Parathyroid adenoma (tissue), 2 donors: ENCODE results near the gene RRAGD.

Experiments used
- H2AFZ ChIP-seq: fragments of 300-600 bp; sonication (generic); one replicate; pipeline ENCODE4 v1.7.0; 2017; ENCODE audit warnings: antibody characterized with exemption, mild to moderate bottlenecking
- H3K27ac ChIP-seq: fragments of 300-600 bp; sonication (generic); one replicate; pipeline ENCODE4 v1.7.0; 2017
- H3K27me3 ChIP-seq: fragments of 300-600 bp; sonication (generic); one replicate; pipeline ENCODE4 v1.7.0; 2017; ENCODE audit warnings: low read length; ENCODE audit not compliant: control insufficient read depth, insufficient read depth
- H3K36me3 ChIP-seq: fragments of 300-600 bp; sonication (generic); one replicate; pipeline ENCODE4 v1.7.0; 2017; ENCODE audit warnings: low read length; ENCODE audit not compliant: control insufficient read depth, insufficient read depth
- H3K4me1 ChIP-seq: fragments of 300-600 bp; sonication (generic); one replicate; pipeline ENCODE4 v1.7.0; 2017; ENCODE audit warnings: control low read depth
- H3K4me2 ChIP-seq: fragments of 300-600 bp; sonication (generic); one replicate; pipeline ENCODE4 v1.7.0; 2017; ENCODE audit warnings: low read length
- H3K4me3 ChIP-seq: fragments of 300-600 bp; sonication (generic); one replicate; pipeline ENCODE4 v1.7.0; 2017; ENCODE audit warnings: low read depth, low read length
- H3K79me2 ChIP-seq: fragments of 300-600 bp; sonication (generic); one replicate; pipeline ENCODE4 v1.7.0; 2017; ENCODE audit warnings: control low read depth
- H3K9ac ChIP-seq: fragments of 300-600 bp; sonication (generic); one replicate; pipeline ENCODE4 v1.7.0; 2017; ENCODE audit warnings: mild to moderate bottlenecking
- H3K9me3 ChIP-seq: fragments of 300-600 bp; sonication (generic); one replicate; pipeline ENCODE4 v1.7.0; 2017; ENCODE audit warnings: low read length; ENCODE audit not compliant: control insufficient read depth
- TF ChIP-seq, protein P1 (sequence below): fragments of 300-600 bp; sonication (generic); IDR thresholded peaks from one replicate; pipeline ENCODE4 v1.7.0; 2017; ENCODE audit warnings: antibody characterized with exemption, mild to moderate bottlenecking
- donor health status: primary hyperparathyroidism.

Gene RRAGD

DNA sequence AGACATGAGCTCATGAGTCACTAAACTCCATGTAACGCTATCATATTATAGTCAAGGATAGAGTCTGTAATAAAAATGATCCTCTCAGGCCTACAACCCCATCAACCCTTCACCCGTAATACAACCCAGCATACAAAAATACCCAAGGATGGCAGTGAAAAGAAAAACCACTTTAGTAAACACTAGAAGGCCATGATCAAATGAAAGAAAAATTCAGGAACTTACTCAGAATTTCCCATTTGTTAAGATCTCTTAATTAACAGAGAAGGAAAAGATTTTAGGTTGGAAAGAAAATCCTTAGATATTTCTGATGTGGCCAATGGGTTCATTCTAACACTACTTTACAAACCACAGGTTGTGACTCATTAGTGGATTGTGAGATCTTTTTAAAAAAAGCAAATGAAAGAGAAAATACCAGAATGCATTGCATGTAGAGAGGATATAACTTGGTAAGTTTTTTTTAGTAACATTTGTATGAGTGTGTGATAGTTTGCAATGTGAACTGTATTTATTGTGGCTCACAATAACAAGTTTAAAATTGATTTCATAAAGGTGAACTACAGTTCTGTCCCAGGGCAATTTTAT, 51.6 kb downstream of the RRAGD start:
- H3K27me3 ChIP-seq = no peaks in the 10 kb centered on the region
- no peak overlapping the region for H3K27ac ChIP-seq
- H3K4me3 ChIP-seq = no peak overlapping the region
- H3K9ac ChIP-seq = no peak overlapping the region
- no peaks in the 10 kb centered on the region for H3K79me2 ChIP-seq
- no peaks in the 10 kb centered on the region for H3K4me1 ChIP-seq
- no peaks in the 10 kb centered on the region for H3K9me3 ChIP-seq
- H2AFZ ChIP-seq = no peak overlapping the region
- TF ChIP-seq, protein P1, sequence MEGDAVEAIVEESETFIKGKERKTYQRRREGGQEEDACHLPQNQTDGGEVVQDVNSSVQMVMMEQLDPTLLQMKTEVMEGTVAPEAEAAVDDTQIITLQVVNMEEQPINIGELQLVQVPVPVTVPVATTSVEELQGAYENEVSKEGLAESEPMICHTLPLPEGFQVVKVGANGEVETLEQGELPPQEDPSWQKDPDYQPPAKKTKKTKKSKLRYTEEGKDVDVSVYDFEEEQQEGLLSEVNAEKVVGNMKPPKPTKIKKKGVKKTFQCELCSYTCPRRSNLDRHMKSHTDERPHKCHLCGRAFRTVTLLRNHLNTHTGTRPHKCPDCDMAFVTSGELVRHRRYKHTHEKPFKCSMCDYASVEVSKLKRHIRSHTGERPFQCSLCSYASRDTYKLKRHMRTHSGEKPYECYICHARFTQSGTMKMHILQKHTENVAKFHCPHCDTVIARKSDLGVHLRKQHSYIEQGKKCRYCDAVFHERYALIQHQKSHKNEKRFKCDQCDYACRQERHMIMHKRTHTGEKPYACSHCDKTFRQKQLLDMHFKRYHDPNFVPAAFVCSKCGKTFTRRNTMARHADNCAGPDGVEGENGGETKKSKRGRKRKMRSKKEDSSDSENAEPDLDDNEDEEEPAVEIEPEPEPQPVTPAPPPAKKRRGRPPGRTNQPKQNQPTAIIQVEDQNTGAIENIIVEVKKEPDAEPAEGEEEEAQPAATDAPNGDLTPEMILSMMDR = no peak
- H3K36me3 ChIP-seq = no peaks in the 10 kb centered on the region
- no peak overlapping the region for H3K4me2 ChIP-seq

DNA sequence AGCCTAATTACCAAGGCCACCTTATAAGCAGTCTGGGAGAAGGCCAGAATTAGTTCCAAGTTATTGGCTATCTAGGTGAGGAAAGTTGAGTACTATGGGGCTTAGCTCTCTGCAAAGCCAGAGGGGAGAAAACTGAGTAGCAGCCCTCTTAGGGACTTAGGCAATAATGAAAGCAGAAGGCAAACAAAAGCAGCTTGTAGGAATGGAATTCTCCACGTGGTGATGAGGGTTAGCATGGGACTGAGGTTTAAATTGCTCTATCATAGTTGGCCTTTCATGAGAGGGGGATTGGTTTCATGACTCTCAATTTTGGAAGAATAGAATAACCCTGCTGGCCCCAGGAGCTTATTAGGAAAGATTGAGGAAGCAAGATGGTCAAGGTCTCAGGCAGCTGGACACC, 52.5 kb downstream of the RRAGD start:
- H3K4me2 ChIP-seq = no peak overlapping the region
- no peaks in the 10 kb centered on the region for H3K36me3 ChIP-seq
- H3K27ac ChIP-seq = no peak overlapping the region
- no peaks in the 10 kb centered on the region for H3K79me2 ChIP-seq
- H3K4me1 ChIP-seq = no peaks in the 10 kb centered on the region
- TF ChIP-seq, protein P1 = no peak
- H3K4me3 ChIP-seq = no peak overlapping the region
- no peaks in the 10 kb centered on the region for H3K9me3 ChIP-seq
- no peak overlapping the region for H2AFZ ChIP-seq
- no peak overlapping the region for H3K9ac ChIP-seq
- H3K27me3 ChIP-seq = no peaks in the 10 kb centered on the region

DNA sequence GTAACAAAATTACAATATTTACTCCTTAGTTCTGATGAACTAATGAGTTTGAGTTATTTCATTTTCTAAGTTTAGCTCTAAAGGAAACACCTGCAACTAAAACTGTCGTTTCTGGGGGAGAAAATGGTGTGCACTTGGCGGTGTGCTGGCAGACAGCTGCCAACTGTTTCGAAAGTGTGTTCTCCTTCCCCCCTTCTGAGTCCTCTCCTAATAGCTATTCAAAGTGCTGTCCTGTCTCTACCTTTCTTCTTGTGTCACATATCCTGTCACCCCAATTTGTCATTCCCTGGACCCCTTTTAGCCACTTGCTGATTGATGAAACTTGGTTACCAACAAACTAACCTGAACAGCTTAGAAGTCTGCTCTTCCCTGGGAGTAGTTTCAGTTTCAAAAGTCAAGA, 54.7 kb downstream of the RRAGD start:
- Histone ChIP-seq H3K79me2 (no peaks in the 10 kb centered on the region), H3K4me2 (no peak overlapping the region), H3K4me3 (no peak overlapping the region), H3K9ac (no peak overlapping the region), H3K9me3 (no peaks in the 10 kb centered on the region), H2AFZ (peak overlapping the region; percentile 26), H3K27ac (no peak overlapping the region), H3K27me3 (no peaks in the 10 kb centered on the region), H3K36me3 (no peaks in the 10 kb centered on the region), H3K4me1 (no peaks in the 10 kb centered on the region)
- TF ChIP-seq, protein P1 = no peak

GRCh38 chr6:89356642-89357170, 55.4 kb downstream of the RRAGD start:
- H3K27ac ChIP-seq = no peak overlapping the region
- peaks cover 1% of the 10 kb centered on the region for H3K79me2 ChIP-seq
- TF ChIP-seq, protein P1 = no peak
- no peaks in the 10 kb centered on the region for H3K36me3 ChIP-seq
- no peaks in the 10 kb centered on the region for H3K4me1 ChIP-seq
- H2AFZ ChIP-seq = no peak overlapping the region
- H3K9ac ChIP-seq = no peak overlapping the region
- no peaks in the 10 kb centered on the region for H3K9me3 ChIP-seq
- H3K27me3 ChIP-seq = no peaks in the 10 kb centered on the region
- no peak overlapping the region for H3K4me2 ChIP-seq
- H3K4me3 ChIP-seq = no peak overlapping the region

- H3K9me3 ChIP-seq = no peaks in the 10 kb centered on the region
- peaks cover 10% of the 10 kb centered on the region for H3K79me2 ChIP-seq
- no peak overlapping the region for H3K9ac ChIP-seq
- H3K4me3 ChIP-seq = no peak overlapping the region
- TF ChIP-seq, protein P1 = no peak
- no peak overlapping the region for H3K27ac ChIP-seq
- no peak overlapping the region for H2AFZ ChIP-seq
- no peaks in the 10 kb centered on the region for H3K36me3 ChIP-seq
- H3K4me2 ChIP-seq = no peak overlapping the region
- H3K27me3 ChIP-seq = no peaks in the 10 kb centered on the region
- peaks cover 6% of the 10 kb centered on the region for H3K4me1 ChIP-seq
Measured at GRCh38 chr6:89355511-89356194, 56.4 kb downstream of the RRAGD start.
